Measurements from ENCODE around the gene PRKD1.

- TF ChIP-seq CTCF (IDR thresholded peaks at IDR 0.05) (no peak), POLR2A (IDR thresholded peaks at IDR 0.05) (no peak), POLR2AphosphoS5 (IDR thresholded peaks at IDR 0.05; ENCODE audit: insufficient read depth in 1 of 2, low read depth in 1 of 2) (no peak)
Observed at GRCh38 chr14:29906256-29906870, 21.3 kb downstream of the PRKD1 start.
